ENCODE data around the gene IGFBP5.
A peak's percentile ranks its signal among the peaks of the same experiment; 100 is the strongest.

DNA sequence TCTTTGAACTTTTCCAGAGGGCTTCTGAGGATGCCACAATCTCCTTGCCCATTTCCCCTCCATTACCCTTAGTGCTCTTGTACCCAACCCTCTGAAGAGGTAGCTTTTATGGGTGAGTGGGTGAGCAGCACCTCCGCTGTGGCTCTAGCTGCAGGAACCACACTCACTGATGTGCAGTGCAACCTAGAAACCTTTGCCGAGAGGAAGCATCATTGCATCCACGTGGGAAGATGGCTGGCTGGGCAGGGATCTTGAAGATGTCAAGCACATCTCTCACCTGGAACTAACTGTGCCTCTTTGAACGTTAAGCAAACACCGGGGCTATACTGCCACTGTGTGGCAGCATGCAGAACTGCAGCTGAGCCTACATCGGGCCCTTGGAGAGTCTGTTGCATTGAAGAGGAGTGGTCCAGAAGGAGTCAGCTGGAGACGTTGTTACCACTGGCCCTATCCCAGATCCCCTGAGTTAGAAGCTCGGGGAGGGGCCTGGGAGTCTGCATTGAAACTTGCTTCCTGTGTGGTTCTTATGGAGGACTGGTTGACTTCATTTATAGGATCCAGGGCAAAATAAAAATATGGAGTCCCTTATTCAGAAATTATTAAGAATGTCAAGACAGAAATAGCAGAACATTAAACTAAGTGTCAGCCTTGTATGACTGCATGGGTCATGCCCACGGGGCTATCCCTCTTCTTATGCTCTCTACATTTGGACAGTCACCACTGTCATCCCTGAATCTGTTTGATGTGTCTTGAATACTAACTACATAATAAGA, 28.7 kb downstream of the IGFBP5 start:
- TF ChIP-seq, protein P1, sequence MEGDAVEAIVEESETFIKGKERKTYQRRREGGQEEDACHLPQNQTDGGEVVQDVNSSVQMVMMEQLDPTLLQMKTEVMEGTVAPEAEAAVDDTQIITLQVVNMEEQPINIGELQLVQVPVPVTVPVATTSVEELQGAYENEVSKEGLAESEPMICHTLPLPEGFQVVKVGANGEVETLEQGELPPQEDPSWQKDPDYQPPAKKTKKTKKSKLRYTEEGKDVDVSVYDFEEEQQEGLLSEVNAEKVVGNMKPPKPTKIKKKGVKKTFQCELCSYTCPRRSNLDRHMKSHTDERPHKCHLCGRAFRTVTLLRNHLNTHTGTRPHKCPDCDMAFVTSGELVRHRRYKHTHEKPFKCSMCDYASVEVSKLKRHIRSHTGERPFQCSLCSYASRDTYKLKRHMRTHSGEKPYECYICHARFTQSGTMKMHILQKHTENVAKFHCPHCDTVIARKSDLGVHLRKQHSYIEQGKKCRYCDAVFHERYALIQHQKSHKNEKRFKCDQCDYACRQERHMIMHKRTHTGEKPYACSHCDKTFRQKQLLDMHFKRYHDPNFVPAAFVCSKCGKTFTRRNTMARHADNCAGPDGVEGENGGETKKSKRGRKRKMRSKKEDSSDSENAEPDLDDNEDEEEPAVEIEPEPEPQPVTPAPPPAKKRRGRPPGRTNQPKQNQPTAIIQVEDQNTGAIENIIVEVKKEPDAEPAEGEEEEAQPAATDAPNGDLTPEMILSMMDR (IDR thresholded peaks at IDR 0.05 in 4 of 5, conservative IDR thresholded peaks at IDR 0.05 in 1 of 5): peak; percentile 94 to 98 (median 97)
- TF ChIP-seq POLR2A (IDR thresholded peaks at IDR 0.05): no peak
